GM13976 (cell line): ENCODE measurements around the gene ZNF208.
"Not testable (repeated sequence)": the region's sequence is repeated elsewhere in the genome, so short reads cannot be mapped to it uniquely, and the experiment has no call there.

Experiments used
- DNase-seq: peaks from one replicate; pipeline ENCODE4 v3.0.0; 2012; ENCODE audit warnings: low spot score
- in situ Hi-C: fragments of 300-500 bp; cut with MboI; formaldehyde crosslinking; loops from one replicate; pipeline ENCODE4 v1.12.0; 2022; ENCODE audit warnings: low sequenced_read_pairs, mixed read lengths, inconsistent platforms; ENCODE audit not compliant: unreplicated experiment
- TF ChIP-seq, protein P1 (sequence below): IDR thresholded peaks from 2 replicates; pipeline ENCODE4 v1.5.1; 2012; ENCODE audit warnings: borderline replicate concordance, mild to moderate bottlenecking; ENCODE audit not compliant: insufficient read depth; ENCODE audit errors: extremely low read depth, missing control alignments, control extremely low read depth

Gene ZNF208

DNA sequence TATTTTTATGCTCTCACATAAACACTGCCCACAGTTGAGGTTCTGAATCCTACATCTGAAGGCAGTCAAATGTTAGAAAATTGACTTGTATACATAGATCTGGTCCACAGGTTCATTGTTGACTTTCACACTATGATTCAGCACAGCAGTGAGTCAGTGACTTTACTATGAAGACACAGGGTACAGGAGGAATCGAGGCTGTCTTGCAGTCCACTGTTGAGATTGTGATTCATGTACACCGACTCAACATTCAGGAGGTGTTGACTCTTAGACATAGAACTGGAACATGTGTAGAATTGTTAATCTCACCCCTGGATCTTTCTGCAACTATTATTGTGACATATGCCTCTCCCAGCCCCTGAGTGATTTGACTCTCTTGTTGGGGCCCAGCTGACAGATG is 100.4 kb downstream of the ZNF208 start:
- no peak for DNase-seq
- in situ Hi-C loops = no loop called here
- TF ChIP-seq, protein P1, sequence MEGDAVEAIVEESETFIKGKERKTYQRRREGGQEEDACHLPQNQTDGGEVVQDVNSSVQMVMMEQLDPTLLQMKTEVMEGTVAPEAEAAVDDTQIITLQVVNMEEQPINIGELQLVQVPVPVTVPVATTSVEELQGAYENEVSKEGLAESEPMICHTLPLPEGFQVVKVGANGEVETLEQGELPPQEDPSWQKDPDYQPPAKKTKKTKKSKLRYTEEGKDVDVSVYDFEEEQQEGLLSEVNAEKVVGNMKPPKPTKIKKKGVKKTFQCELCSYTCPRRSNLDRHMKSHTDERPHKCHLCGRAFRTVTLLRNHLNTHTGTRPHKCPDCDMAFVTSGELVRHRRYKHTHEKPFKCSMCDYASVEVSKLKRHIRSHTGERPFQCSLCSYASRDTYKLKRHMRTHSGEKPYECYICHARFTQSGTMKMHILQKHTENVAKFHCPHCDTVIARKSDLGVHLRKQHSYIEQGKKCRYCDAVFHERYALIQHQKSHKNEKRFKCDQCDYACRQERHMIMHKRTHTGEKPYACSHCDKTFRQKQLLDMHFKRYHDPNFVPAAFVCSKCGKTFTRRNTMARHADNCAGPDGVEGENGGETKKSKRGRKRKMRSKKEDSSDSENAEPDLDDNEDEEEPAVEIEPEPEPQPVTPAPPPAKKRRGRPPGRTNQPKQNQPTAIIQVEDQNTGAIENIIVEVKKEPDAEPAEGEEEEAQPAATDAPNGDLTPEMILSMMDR = no peak

DNA sequence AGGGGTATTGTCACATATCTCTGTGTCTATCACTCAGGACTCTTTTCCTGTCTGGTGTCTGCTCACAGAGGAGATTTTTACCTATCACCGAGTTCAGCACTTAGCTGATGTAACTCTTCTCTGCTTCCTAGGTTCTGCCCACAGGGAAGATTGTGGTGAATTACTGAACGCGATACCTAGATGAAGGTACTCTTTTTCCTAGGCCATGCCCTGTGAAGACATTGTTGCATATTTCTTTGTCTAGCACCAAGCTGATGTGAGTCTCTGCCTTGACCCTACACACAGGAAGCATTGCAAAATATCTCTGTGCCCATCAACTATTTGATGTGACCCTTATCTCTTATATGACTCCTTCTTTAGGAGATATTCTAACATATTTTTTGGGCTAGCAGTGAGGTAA is 102.7 kb downstream of the ZNF208 start:
- in situ Hi-C loops = no loop called here
- no peak for DNase-seq
- TF ChIP-seq, protein P1 = no peak

DNA sequence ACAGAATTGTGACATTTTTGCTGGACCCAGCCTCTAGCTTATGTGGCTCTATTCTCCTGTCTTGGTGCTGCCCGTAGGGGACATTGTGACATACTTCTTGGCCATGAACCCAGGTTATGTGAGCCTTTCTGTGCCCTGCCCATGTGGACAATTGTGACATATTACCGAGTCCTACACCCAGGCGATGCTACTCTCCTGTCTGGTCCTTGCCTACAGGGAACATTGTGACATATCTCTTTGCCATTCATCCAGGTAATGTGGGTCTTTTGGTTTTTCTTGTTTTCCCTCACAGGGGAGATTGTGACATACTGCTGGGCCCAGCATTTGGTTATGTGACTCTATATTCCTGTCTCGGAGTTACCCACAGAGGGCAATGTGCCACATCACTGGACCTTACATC is 103.2 kb downstream of the ZNF208 start:
- in situ Hi-C loops = no loop called here
- TF ChIP-seq, protein P1 = no peak
- no peak for DNase-seq

DNA sequence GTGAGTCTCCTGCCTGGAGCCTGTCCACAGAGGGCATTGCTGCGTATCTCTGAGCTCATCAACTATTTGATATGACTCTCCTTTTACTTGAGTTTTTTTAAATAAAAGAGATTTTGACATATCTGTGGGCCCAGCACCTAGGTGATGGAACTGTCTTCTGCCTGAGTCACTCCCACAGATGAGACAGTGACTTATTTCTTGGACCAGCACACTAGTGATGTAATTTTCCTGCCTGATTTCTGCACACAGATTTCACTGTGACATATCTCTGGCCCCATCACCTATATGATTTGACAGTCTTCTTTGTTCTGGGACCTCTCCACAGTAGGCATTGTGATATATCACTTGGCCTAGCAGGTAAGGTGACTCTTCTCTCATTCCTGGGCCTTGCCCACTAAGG is 108.2 kb downstream of the ZNF208 start:
- in situ Hi-C loops = no loop called here
- TF ChIP-seq, protein P1 = no peak
- DNase-seq = no peak

DNA sequence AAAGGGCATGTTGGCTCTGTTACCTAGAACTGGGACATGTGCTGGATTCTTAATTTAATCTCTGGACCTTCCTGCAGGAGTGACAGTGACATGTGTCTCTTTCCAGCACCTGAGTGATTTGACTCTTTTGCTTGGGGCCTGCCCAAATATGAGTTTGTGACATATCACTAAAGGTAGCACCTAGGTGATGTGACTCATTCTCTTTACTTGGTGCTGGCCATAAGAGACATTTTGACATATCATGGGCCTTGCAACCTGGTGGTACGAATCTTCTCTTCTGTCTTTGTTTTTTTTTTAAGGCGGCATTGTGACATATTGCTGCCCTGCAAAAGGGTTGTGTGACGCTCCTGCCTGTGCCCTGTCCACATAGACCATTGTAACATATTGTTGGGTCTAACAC is 108.9 kb downstream of the ZNF208 start:
- TF ChIP-seq, protein P1 = no peak
- in situ Hi-C loops = no loop called here
- no peak for DNase-seq

DNA sequence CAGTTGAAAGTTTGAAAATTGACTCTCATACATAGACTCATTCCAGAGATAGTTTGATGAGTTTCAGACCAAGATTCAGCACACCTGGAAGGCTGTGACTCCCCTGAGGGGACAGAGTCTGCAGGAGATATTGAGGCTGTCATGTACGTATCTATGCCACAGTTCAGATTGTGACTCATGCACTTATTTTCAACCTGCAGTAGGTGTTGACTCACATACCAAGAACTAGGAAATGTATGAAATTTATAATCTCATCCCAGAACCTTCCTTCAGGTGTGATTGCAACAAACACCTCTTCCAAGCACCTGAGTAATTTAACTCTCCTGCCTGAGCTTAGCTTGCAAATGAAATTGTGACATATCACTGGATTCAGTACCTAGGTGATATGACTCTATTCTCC is 110.3 kb downstream of the ZNF208 start:
- in situ Hi-C loops = no loop called here
- TF ChIP-seq, protein P1 = no peak
- DNase-seq = no peak

DNA sequence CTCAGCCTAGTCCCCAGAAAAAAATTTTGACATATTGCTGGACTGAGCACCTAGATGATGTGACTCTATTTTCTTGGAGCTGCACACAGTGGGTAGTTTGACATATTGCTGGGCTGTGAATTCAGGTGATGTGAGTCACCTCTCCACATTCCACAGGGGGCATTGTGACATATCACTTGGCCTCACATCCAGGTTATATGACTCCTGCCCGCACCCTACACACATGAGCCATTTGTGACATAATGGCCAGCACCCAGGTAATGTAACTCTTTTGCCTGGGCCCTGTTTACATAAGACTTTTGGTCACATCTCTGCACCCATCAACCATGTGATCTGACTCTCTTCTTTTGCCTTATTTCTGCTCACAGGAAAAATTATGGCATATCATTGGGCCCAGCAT is 119.7 kb downstream of the ZNF208 start:
- DNase-seq = no peak
- TF ChIP-seq, protein P1 = no peak
- in situ Hi-C loops = no loop called here

DNA sequence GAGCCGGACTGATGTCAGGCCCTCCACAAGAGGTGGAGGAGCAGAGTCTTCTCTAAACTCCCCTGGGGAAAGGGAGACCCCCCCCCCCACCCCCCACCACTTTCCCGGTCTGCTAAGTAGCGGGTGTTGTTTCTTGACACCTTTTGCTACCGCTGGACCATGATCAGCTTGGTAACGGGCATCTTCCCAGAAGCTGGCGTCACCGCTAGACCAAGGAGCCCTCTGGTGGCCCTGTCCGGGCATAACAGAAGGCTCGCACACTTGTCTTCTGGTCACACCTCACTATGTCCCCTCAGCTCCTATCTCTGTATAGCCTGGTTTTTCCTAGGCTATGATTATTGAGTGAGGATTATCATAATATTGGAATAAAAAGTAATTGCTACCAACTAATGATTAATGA is 120.7 kb downstream of the ZNF208 start:
- DNase-seq, in situ Hi-C loops: not testable (repeated sequence)

DNA sequence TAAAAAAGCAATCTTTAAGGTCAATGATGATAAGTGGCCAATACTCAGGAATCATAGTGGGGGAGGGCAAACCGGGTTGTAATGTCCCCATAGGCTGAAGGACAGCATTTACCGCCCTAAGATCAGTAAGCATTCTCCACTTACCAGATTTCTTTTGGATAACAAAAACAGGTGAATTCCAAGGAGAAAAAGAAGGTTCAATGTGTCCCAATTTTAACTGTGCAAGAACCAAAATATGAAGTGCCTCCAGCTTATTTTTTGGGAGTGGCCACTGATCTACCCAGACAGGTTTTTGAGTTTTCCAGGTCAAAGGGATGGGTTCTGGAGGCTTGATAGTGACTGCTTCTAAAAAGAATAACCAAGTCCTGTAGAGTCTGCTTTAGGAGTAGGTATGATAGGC is 125.2 kb downstream of the ZNF208 start:
- DNase-seq, in situ Hi-C loops: not testable (repeated sequence)

DNA sequence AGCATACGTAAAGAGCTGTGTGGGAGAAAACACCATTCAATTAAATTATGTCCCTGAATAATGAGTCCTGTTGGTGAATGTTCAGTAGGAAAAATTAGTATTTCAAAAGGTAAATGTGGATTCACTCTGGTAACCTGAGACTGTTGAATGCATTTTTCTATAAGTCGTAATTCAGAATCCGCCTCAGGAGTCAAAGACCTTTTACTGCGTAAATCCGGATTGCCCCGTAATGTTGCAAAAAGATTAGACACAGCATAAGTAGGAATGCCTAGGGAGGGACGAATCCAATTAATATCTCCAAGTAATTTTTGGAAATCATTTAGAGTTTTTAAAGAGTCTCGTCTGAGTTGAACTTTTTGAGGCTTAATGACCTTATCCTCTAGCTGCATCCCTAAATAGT is 126.0 kb downstream of the ZNF208 start:
- in situ Hi-C loops = not testable (repeated sequence)

More for the DNA sequence above, 126.0 kb downstream of the ZNF208 start:
- DNase-seq = not testable (repeated sequence)
